ENCODE data around the gene TET2.

The TET2 gene

DNA sequence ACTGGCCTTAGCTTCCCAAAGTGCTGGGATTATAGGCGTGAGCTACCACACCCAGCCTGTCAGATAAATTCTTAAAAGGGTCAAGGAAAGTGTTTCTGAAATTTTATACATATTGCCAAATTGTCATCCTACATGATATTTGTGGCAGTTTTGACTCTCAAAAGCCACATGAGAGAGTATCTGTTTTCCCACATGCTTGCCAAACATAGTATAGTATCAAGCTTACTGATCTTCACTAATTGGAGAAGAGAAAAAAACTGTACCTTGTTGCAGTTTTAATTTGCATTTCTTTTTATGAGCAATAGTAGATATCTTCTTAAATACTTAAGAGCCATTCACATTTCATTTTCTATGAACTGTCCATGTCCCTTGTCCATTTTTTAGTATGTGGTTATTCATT lies 83.6 kb downstream of the TET2 start:
- H3K4me3 ChIP-seq (ENCODE audit: low read depth, low read length): no peak overlapping the region
- TF ChIP-seq, protein P1, sequence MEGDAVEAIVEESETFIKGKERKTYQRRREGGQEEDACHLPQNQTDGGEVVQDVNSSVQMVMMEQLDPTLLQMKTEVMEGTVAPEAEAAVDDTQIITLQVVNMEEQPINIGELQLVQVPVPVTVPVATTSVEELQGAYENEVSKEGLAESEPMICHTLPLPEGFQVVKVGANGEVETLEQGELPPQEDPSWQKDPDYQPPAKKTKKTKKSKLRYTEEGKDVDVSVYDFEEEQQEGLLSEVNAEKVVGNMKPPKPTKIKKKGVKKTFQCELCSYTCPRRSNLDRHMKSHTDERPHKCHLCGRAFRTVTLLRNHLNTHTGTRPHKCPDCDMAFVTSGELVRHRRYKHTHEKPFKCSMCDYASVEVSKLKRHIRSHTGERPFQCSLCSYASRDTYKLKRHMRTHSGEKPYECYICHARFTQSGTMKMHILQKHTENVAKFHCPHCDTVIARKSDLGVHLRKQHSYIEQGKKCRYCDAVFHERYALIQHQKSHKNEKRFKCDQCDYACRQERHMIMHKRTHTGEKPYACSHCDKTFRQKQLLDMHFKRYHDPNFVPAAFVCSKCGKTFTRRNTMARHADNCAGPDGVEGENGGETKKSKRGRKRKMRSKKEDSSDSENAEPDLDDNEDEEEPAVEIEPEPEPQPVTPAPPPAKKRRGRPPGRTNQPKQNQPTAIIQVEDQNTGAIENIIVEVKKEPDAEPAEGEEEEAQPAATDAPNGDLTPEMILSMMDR (IDR thresholded peaks at IDR 0.05; ENCODE audit: low read depth, low read length, missing control alignments): no peak
- in situ Hi-C loops (cut with HindIII; ENCODE audit: low sequenced_read_pairs): no loop called here
- DNase-seq (ENCODE audit: low read depth): no peak

DNA sequence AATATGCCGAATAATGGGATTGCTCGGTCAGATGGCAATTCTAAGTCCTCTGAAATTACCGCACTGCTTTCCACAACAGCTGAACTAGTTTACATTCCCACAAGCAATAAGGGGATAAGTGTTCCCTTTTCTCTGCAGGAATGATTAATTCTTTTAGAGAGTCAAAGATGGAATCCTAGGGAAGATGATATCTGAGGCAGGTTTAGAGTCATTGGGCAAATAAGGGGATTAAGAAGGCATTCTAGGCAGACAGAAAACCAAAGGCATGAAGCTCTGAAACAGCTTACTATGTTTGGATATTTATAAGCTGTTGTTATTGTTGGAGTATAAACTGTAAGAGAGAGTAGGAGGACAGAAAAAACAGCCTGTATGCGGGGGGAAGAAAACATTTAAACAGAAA lies 85.7 kb downstream of the TET2 start:
- H3K4me3 ChIP-seq (ENCODE audit: low read depth, low read length): no peak overlapping the region
- DNase-seq (ENCODE audit: low read depth): no peak
- TF ChIP-seq, protein P1 (IDR thresholded peaks at IDR 0.05; ENCODE audit: low read depth, low read length, missing control alignments): no peak
- in situ Hi-C loops (cut with HindIII; ENCODE audit: low sequenced_read_pairs): no loop called here

DNA sequence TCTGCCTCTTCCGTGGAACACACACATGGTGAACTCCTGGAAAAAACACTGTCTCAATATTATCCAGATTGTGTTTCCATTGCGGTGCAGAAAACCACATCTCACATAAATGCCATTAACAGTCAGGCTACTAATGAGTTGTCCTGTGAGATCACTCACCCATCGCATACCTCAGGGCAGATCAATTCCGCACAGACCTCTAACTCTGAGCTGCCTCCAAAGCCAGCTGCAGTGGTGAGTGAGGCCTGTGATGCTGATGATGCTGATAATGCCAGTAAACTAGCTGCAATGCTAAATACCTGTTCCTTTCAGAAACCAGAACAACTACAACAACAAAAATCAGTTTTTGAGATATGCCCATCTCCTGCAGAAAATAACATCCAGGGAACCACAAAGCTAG lies 87.9 kb downstream of the TET2 start:
- DNase-seq (ENCODE audit: low read depth): no peak
- TF ChIP-seq, protein P1 (IDR thresholded peaks at IDR 0.05; ENCODE audit: low read depth, low read length, missing control alignments): no peak
- H3K4me3 ChIP-seq (ENCODE audit: low read depth, low read length): no peak overlapping the region
- in situ Hi-C loops (cut with HindIII; ENCODE audit: low sequenced_read_pairs): no loop called here

DNA sequence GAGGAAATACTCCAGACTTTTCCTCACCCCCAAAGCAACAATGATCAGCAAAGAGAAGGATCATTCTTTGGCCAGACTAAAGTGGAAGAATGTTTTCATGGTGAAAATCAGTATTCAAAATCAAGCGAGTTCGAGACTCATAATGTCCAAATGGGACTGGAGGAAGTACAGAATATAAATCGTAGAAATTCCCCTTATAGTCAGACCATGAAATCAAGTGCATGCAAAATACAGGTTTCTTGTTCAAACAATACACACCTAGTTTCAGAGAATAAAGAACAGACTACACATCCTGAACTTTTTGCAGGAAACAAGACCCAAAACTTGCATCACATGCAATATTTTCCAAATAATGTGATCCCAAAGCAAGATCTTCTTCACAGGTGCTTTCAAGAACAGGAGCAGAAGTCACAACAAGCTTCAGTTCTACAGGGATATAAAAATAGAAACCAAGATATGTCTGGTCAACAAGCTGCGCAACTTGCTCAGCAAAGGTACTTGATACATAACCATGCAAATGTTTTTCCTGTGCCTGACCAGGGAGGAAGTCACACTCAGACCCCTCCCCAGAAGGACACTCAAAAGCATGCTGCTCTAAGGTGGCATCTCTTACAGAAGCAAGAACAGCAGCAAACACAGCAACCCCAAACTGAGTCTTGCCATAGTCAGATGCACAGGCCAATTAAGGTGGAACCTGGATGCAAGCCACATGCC lies 89.7 kb downstream of the TET2 start:
- no peak overlapping the region for H3K4me3 ChIP-seq (ENCODE audit: low read depth, low read length)
- in situ Hi-C loops (cut with HindIII; ENCODE audit: low sequenced_read_pairs): no loop called here
- no peak for DNase-seq (ENCODE audit: low read depth)
- TF ChIP-seq, protein P1 (IDR thresholded peaks at IDR 0.05; ENCODE audit: low read depth, low read length, missing control alignments): no peak

DNA sequence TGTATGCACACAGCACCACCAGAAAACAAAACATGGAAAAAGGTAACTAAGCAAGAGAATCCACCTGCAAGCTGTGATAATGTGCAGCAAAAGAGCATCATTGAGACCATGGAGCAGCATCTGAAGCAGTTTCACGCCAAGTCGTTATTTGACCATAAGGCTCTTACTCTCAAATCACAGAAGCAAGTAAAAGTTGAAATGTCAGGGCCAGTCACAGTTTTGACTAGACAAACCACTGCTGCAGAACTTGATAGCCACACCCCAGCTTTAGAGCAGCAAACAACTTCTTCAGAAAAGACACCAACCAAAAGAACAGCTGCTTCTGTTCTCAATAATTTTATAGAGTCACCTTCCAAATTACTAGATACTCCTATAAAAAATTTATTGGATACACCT lies 90.2 kb downstream of the TET2 start:
- TF ChIP-seq, protein P1 (IDR thresholded peaks at IDR 0.05; ENCODE audit: low read depth, low read length, missing control alignments): no peak
- in situ Hi-C loops (cut with HindIII; ENCODE audit: low sequenced_read_pairs): no loop called here
- H3K4me3 ChIP-seq (ENCODE audit: low read depth, low read length): no peak overlapping the region
- DNase-seq (ENCODE audit: low read depth): no peak

DNA sequence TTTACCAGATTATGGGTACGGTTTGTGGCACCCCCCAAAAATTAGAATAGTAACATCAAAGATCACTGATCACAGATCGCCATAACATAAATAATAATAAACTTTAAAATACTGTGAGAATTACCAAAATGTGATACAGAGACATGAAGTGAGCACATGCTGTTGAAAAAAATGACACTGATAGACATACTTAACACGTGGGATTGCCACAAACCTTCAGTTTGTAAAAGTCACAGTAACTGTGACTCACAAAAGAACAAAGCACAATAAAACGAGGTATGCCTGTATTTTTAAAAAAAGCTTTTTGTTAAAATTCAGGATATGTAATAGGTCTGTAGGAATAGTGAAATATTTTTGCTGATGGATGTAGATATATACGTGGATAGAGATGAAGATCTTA lies 93.4 kb downstream of the TET2 start:
- in situ Hi-C loops (cut with HindIII; ENCODE audit: low sequenced_read_pairs): no loop called here
- TF ChIP-seq, protein P1 (IDR thresholded peaks at IDR 0.05; ENCODE audit: low read depth, low read length, missing control alignments): no peak

More for the DNA sequence above, 93.4 kb downstream of the TET2 start:
- H3K4me3 ChIP-seq (ENCODE audit: low read depth, low read length): no peak overlapping the region
- DNase-seq (ENCODE audit: low read depth): no peak
